ENCODE data around the gene PHLDA2. TPM values are rescaled to one million over a fixed set of nuclear protein-coding genes. Genes with fewer than 3 reads are reported as not detected.

Gene PHLDA2
- total and polyA plus RNA-seq, 2 of the 13 experiments (the other 11 are each of a cell fraction or from before 2014, with no cell fraction given), result 0.55 to 0.78 TPM

DNA sequence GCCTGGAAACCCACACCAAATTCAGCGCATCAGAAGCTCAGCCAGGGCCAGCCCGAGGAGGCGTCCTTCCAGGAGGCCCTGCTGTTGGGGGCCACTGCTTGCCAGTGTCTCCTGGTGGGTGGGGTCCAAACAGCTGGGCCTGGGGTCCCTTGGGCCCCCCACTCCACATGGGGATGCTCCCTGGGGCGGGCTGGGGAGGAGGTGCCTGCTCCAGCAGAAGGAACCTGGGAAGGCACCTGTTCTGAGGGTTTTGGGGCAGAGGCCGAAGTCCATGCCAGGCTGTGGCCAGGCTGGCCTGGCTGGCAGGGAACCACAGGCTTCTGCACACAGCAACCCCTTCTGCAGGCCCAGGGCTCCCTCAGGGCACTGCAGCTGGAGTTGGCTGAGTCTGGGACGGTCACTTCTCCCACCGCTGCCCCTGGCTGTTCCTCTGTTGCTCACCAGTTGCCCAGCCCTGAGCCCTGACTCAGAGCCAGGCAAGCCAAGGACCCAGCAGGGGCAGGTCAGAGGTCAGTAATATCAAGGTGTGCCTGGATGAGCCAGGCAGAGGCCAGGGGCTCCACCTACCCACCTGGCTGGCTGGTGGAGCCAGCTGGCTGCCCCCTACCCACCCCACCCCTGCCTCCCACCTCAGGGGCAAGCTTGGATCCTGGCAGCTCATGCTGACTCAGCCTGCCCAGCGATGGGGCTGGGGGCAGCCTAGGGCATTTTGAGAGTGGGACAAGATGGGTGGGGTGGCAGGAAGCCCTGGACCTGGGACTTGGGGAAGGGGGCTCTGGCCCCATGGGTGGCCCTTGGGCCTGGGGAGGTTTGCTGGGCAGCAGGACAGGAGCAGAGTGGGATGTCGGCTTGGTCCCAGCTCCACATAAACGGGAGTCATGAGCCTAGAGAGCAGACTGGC lies 12.0 kb upstream of the PHLDA2 start (continued):
- TF ChIP-seq MAFK (conservative IDR thresholded peaks at IDR 0.05 in 1 of 2, IDR thresholded peaks at IDR 0.05 in 1 of 2; ENCODE audit: low read length in 2 of 2), result peak in 1 of 2 experiments; percentile 32; a peak in 1 of 4 replicates
- TF ChIP-seq MIER2 (CRISPR knock-in tag; IDR thresholded peaks at IDR 0.05), result no peak
- TF ChIP-seq JUNB (CRISPR knock-in tag; IDR thresholded peaks at IDR 0.05; ENCODE audit: borderline replicate concordance), result no peak
- no peak for TF ChIP-seq MTF1 (CRISPR knock-in tag; IDR thresholded peaks at IDR 0.05)
- TF ChIP-seq ZNF569 (CRISPR knock-in tag; IDR thresholded peaks at IDR 0.05; ENCODE audit: borderline replicate concordance), result no peak
- TF ChIP-seq, protein P1, sequence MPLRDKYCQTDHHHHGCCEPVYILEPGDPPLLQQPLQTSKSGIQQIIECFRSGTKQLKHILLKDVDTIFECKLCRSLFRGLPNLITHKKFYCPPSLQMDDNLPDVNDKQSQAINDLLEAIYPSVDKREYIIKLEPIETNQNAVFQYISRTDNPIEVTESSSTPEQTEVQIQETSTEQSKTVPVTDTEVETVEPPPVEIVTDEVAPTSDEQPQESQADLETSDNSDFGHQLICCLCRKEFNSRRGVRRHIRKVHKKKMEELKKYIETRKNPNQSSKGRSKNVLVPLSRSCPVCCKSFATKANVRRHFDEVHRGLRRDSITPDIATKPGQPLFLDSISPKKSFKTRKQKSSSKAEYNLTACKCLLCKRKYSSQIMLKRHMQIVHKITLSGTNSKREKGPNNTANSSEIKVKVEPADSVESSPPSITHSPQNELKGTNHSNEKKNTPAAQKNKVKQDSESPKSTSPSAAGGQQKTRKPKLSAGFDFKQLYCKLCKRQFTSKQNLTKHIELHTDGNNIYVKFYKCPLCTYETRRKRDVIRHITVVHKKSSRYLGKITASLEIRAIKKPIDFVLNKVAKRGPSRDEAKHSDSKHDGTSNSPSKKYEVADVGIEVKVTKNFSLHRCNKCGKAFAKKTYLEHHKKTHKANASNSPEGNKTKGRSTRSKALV (CRISPR knock-in tag; IDR thresholded peaks at IDR 0.05), result no peak
- TF ChIP-seq ZNF33A (CRISPR knock-in tag; IDR thresholded peaks at IDR 0.05; ENCODE audit: borderline replicate concordance), result no peak
- TF ChIP-seq AGO1 (IDR thresholded peaks at IDR 0.05; ENCODE audit: low read depth, low read length, poor library complexity, severe bottlenecking), result peak; percentile 69
- TF ChIP-seq KMT2B (CRISPR knock-in tag; IDR thresholded peaks at IDR 0.05), result no peak
- TF ChIP-seq NFYB (CRISPR knock-in tag; IDR thresholded peaks at IDR 0.05), result no peak
- TF ChIP-seq SAFB2 (CRISPR knock-in tag; IDR thresholded peaks at IDR 0.05; ENCODE audit: borderline replicate concordance, low read depth), result no peak
- TF ChIP-seq ZNF839 (CRISPR knock-in tag; IDR thresholded peaks at IDR 0.05; ENCODE audit: borderline replicate concordance), result no peak
- TF ChIP-seq CC2D1A (CRISPR knock-in tag; IDR thresholded peaks at IDR 0.05), result no peak
- no peak for TF ChIP-seq FOXM1 (CRISPR knock-in tag; IDR thresholded peaks at IDR 0.05)
- TF ChIP-seq AKAP8 (CRISPR knock-in tag; IDR thresholded peaks at IDR 0.05), result peak; percentile 70
- no peak for TF ChIP-seq KDM5B (CRISPR knock-in tag; IDR thresholded peaks at IDR 0.05; ENCODE audit: borderline replicate concordance)
- TF ChIP-seq GABPB1 (CRISPR knock-in tag; IDR thresholded peaks at IDR 0.05), result no peak
- no peak for TF ChIP-seq ZNF746 (CRISPR knock-in tag; IDR thresholded peaks at IDR 0.05)
- TF ChIP-seq NONO (IDR thresholded peaks at IDR 0.05), result no peak
- TF ChIP-seq NONO (CRISPR knock-in tag; conservative IDR thresholded peaks at IDR 0.05), result 0 out of 2 replicates have a peak, but pooled peaks have one; percentile 11
- TF ChIP-seq SRSF4 (IDR thresholded peaks at IDR 0.05; ENCODE audit: low read depth, low read length, poor library complexity, severe bottlenecking), result no peak
- TF ChIP-seq PHB2 (IDR thresholded peaks at IDR 0.05; ENCODE audit: partially characterized antibody), result no peak
- TF ChIP-seq SNAPC2 (CRISPR knock-in tag; IDR thresholded peaks at IDR 0.05), result no peak
- no peak for TF ChIP-seq ZNF24 (IDR thresholded peaks at IDR 0.05)
- no peak for TF ChIP-seq SNAI1 (CRISPR knock-in tag; IDR thresholded peaks at IDR 0.05; ENCODE audit: borderline replicate concordance)

Measured in HepG2 (cell line).